H9 (cell line): ENCODE measurements around the gene CLCN5. TPM values are rescaled to one million over a fixed set of nuclear protein-coding genes. Genes with fewer than 3 reads are reported as not detected.

Source experiments
- DNase-seq: peaks from one replicate; pipeline ENCODE4 v3.0.0-alpha.2; 2017
- H2AFZ ChIP-seq: one replicate; pipeline ENCODE4 v1.6.1; 2013; ENCODE audit warnings: mild to moderate bottlenecking, low read length, control low read depth, moderate library complexity
- H2AK5ac ChIP-seq: 2 replicates; pipeline ENCODE4 v1.6.1; 2013; ENCODE audit warnings: low read length, control low read depth, mixed read lengths; ENCODE audit not compliant: insufficient read length
- H2BK120ac ChIP-seq: one replicate; pipeline ENCODE4 v1.6.1; 2013; ENCODE audit warnings: low read depth, mild to moderate bottlenecking, low read length, control low read depth, inconsistent platforms; ENCODE audit not compliant: poor library complexity, severe bottlenecking
- H2BK12ac ChIP-seq: 2 replicates; pipeline ENCODE4 v1.6.1; 2013; ENCODE audit warnings: low read length, control low read depth, mixed read lengths, low read depth; ENCODE audit not compliant: insufficient read length
- H2BK15ac ChIP-seq: 2 replicates; pipeline ENCODE4 v1.6.1; 2013; ENCODE audit warnings: low read depth, low read length, control low read depth
- H2BK20ac ChIP-seq: one replicate; pipeline ENCODE4 v1.6.1; 2013; ENCODE audit warnings: low read depth, mild to moderate bottlenecking, low read length, control low read depth, inconsistent platforms; ENCODE audit not compliant: poor library complexity, severe bottlenecking
- H2BK5ac ChIP-seq: 2 replicates; pipeline ENCODE4 v1.6.1; 2013; ENCODE audit warnings: low read length, control low read depth, mixed read lengths; ENCODE audit not compliant: insufficient read length
- H3K14ac ChIP-seq: 2 replicates; pipeline ENCODE4 v1.6.1; 2013; ENCODE audit warnings: low read length, control low read depth; ENCODE audit not compliant: insufficient read depth
- H3K18ac ChIP-seq: 2 replicates; pipeline ENCODE4 v1.6.1; 2013; ENCODE audit warnings: low read depth, mild to moderate bottlenecking, mixed read lengths, low read length, control low read depth; ENCODE audit not compliant: insufficient read length
- H3K23ac ChIP-seq: 2 replicates; pipeline ENCODE4 v1.6.1; 2013; ENCODE audit warnings: low read length, control low read depth, mixed read lengths, low read depth; ENCODE audit not compliant: insufficient read length
- H3K23me2 ChIP-seq: 2 replicates; pipeline ENCODE4 v1.6.1; 2013; ENCODE audit warnings: low read depth, mild to moderate bottlenecking, mixed read lengths, low read length, control low read depth; ENCODE audit not compliant: insufficient read length, poor library complexity, severe bottlenecking
- H3K27ac ChIP-seq: 2 replicates; pipeline ENCODE4 v1.5.1; 2013; ENCODE audit warnings: low read length, control low read depth, mixed read lengths, low read depth; ENCODE audit not compliant: insufficient read length
- H3K27me3 ChIP-seq: 2 replicates; pipeline ENCODE4 v1.6.1; 2013; ENCODE audit warnings: low read length, control low read depth, inconsistent platforms; ENCODE audit not compliant: insufficient read depth
- H3K4ac ChIP-seq: 2 replicates; pipeline ENCODE4 v1.6.1; 2013; ENCODE audit warnings: low read depth, mild to moderate bottlenecking, control low read depth, inconsistent platforms, low read length, moderate library complexity
- H3K4me1 ChIP-seq: 2 replicates; pipeline ENCODE4 v1.6.1; 2013; ENCODE audit warnings: low read length, control low read depth, inconsistent platforms; ENCODE audit not compliant: insufficient read depth
- H3K4me2 ChIP-seq: 2 replicates; pipeline ENCODE4 v1.6.1; 2013; ENCODE audit warnings: low read length, control low read depth, mixed read lengths; ENCODE audit not compliant: insufficient read length, insufficient read depth
- H3K56ac ChIP-seq: 2 replicates; pipeline ENCODE4 v1.6.1; 2013; ENCODE audit warnings: low read depth, mild to moderate bottlenecking, mixed read lengths, low read length, control low read depth; ENCODE audit not compliant: insufficient read length
- H3K79me1 ChIP-seq: 2 replicates; pipeline ENCODE4 v1.6.1; 2013; ENCODE audit warnings: low read depth, mild to moderate bottlenecking, moderate library complexity, low read length, control low read depth, inconsistent platforms; ENCODE audit not compliant: insufficient read depth, poor library complexity, severe bottlenecking
- H3K79me2 ChIP-seq: 2 replicates; pipeline ENCODE4 v1.6.1; 2013; ENCODE audit warnings: low read length, control low read depth, inconsistent platforms; ENCODE audit not compliant: insufficient read depth
- H3K9ac ChIP-seq: 2 replicates; pipeline ENCODE4 v1.6.1; 2013; ENCODE audit warnings: low read length, control low read depth, mixed read lengths; ENCODE audit not compliant: insufficient read length; ENCODE audit errors: extremely low read depth
- H3K9me3 ChIP-seq: one replicate; pipeline ENCODE4 v1.6.1; 2013; ENCODE audit warnings: low read depth, low read length, inconsistent platforms; ENCODE audit not compliant: control insufficient read depth
- H3T11ph ChIP-seq: one replicate; pipeline ENCODE4 v1.6.1; 2013; ENCODE audit warnings: mild to moderate bottlenecking, low read length, control low read depth, inconsistent platforms
- H4K20me1 ChIP-seq: one replicate; pipeline ENCODE4 v1.6.1; 2013; ENCODE audit not compliant: control insufficient read depth, insufficient read length, insufficient read depth
- H4K5ac ChIP-seq: 2 replicates; pipeline ENCODE4 v1.6.1; 2013; ENCODE audit warnings: low read depth, mild to moderate bottlenecking, mixed read lengths, low read length, control low read depth; ENCODE audit not compliant: insufficient read length
- H4K8ac ChIP-seq: replicated peaks from 2 replicates; pipeline ENCODE4 v1.6.1; 2013; ENCODE audit warnings: low read length, control low read depth, mixed read lengths, low read depth; ENCODE audit not compliant: insufficient read length
- H4K91ac ChIP-seq: 2 replicates; pipeline ENCODE4 v1.6.1; 2013; ENCODE audit warnings: low read depth, mild to moderate bottlenecking, moderate library complexity, mixed read lengths, low read length, control low read depth; ENCODE audit not compliant: insufficient read length
- H3K27ac Mint-ChIP-seq, 3 experiments: 2 replicates in 2 of 3; 3 replicates in 1 of 3; pipeline ENCODE4 v1.8.0; 2020 to 2021; ENCODE audit warnings: mixed read lengths in 3 of 3, mild to moderate bottlenecking in 1 of 3, moderate library complexity in 1 of 3
- H3K27me3 Mint-ChIP-seq: 2 replicates; pipeline ENCODE4 v1.8.0; 2021; ENCODE audit warnings: low read depth, mild to moderate bottlenecking, moderate library complexity, mixed read lengths
- H3K36me3 Mint-ChIP-seq, 3 experiments: 2 replicates in 2 of 3; 3 replicates in 1 of 3; pipeline ENCODE4 v1.8.0; 2020 to 2021; ENCODE audit warnings: low read depth in 3 of 3, mixed read lengths in 3 of 3; ENCODE audit not compliant: insufficient read depth in 1 of 3
- H3K4me1 Mint-ChIP-seq, 2 experiments: 2 replicates each; pipeline ENCODE4 v1.8.0; 2020; ENCODE audit warnings: mixed read lengths in 2 of 2
- H3K4me3 Mint-ChIP-seq, 2 experiments: 2 replicates in 1 of 2; 3 replicates in 1 of 2; pipeline ENCODE4 v1.8.0; 2020 to 2021; ENCODE audit warnings: mild to moderate bottlenecking in 2 of 2, mixed read lengths in 2 of 2, moderate library complexity in 1 of 2
- H3K9me3 Mint-ChIP-seq, 2 experiments: 2 replicates in 1 of 2; 3 replicates in 1 of 2; pipeline ENCODE4 v1.8.0; 2020; ENCODE audit warnings: mild to moderate bottlenecking in 2 of 2, mixed read lengths in 2 of 2, moderate library complexity in 1 of 2
- WGBS: extraction: QIAGEN DNeasy Blood & Tissue Kit; methylation state at CpG from one replicate; pipeline ENCODE4 v1.1.7; 2013; ENCODE audit warnings: missing lambda C conversion rate, low lambda C conversion rate, mixed read lengths; ENCODE audit not compliant: insufficient read length; ENCODE audit errors: extremely low coverage; 5-methylcytosine and 5-hydroxymethylcytosine counted together
- total RNA-seq: library from RNA; stranded (reverse); gene quantifications from 2 replicates; pipeline ENCODE4 v1.2.1, GENCODE V29; 2021
- TF ChIP-seq, protein P1 (sequence below): fragments of 200-600 bp; sonication (generic); conservative IDR thresholded peaks from 3 replicates; pipeline ENCODE4 v1.8.0; 2021; ENCODE audit warnings: antibody characterized with exemption, mild to moderate bottlenecking

CLCN5 gene
- total RNA-seq, 1 experiment from 2014 or later: 5.9 TPM

DNA sequence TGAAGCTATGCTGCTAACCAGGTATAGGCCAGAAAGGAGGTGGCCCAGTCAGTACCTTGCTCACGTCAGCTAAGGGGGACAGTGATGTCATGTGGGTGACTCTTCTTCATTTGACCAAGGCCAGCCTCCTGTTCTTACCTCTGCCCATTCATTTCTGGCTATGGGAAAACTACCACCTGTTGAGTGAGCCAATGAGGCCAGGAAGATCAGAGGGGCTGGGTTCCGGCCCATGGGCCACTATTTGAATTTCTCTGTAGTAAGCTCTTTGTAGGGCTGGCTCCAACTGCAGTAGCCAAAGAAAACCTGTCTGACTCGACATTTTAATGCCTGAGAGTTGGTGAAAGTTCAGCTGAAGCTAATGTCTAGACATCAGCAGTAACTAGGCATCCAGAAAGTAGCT, 175.8 kb downstream of the CLCN5 start:
- H4K8ac ChIP-seq: no peak overlapping the region
- Mint-ChIP-seq H3K4me3 (no peak overlapping the region), H3K27ac (no peak overlapping the region), H3K27me3 (no peaks in the 10 kb centered on the region), H3K9me3 (peaks cover 65 to 66% of the 10 kb centered on the region in 2 experiments), H3K4me1 (peaks cover 0 to 3% of the 10 kb centered on the region in 2 experiments; a peak in 2 of 4 replicates), H3K36me3 (peaks cover 0 to 9% (median 3%) of the 10 kb centered on the region in 3 experiments; a peak in 3 of 7 replicates)
- TF ChIP-seq, protein P1, sequence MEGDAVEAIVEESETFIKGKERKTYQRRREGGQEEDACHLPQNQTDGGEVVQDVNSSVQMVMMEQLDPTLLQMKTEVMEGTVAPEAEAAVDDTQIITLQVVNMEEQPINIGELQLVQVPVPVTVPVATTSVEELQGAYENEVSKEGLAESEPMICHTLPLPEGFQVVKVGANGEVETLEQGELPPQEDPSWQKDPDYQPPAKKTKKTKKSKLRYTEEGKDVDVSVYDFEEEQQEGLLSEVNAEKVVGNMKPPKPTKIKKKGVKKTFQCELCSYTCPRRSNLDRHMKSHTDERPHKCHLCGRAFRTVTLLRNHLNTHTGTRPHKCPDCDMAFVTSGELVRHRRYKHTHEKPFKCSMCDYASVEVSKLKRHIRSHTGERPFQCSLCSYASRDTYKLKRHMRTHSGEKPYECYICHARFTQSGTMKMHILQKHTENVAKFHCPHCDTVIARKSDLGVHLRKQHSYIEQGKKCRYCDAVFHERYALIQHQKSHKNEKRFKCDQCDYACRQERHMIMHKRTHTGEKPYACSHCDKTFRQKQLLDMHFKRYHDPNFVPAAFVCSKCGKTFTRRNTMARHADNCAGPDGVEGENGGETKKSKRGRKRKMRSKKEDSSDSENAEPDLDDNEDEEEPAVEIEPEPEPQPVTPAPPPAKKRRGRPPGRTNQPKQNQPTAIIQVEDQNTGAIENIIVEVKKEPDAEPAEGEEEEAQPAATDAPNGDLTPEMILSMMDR: no peak
- H3K4ac ChIP-seq: no peak overlapping the region
- no peak overlapping the region for H3K27ac ChIP-seq
- no peak overlapping the region for H2BK15ac ChIP-seq
- H3K18ac ChIP-seq: no peak overlapping the region
- H3K14ac ChIP-seq: no peak overlapping the region
- no peaks in the 10 kb centered on the region for H3K4me1 ChIP-seq
- H3K4me2 ChIP-seq: no peak overlapping the region
- DNase-seq: no peak
- H3K56ac ChIP-seq: no peak overlapping the region
- no peak overlapping the region for H2AFZ ChIP-seq
- no peaks in the 10 kb centered on the region for H3K79me2 ChIP-seq
- no peak overlapping the region for H2BK20ac ChIP-seq
- H4K5ac ChIP-seq: no peak overlapping the region
- H3K9me3 ChIP-seq: no peaks in the 10 kb centered on the region
- H3K23me2 ChIP-seq: no peaks in the 10 kb centered on the region
- no CpG with 5 or more reads among the region's 3 CpGs for WGBS
- no peak overlapping the region for H3K23ac ChIP-seq
- H3K9ac ChIP-seq: no peak overlapping the region
- H2AK5ac ChIP-seq: no peak overlapping the region
- H4K20me1 ChIP-seq: no peaks in the 10 kb centered on the region
- no peak overlapping the region for H2BK5ac ChIP-seq
- H3K27me3 ChIP-seq: no peaks in the 10 kb centered on the region
- no peak overlapping the region for H2BK12ac ChIP-seq
- no peak overlapping the region for H2BK120ac ChIP-seq
- no peak overlapping the region for H3T11ph ChIP-seq
- no peaks in the 10 kb centered on the region for H3K79me1 ChIP-seq
- H4K91ac ChIP-seq: no peak overlapping the region
